GM19238 (cell line): Measurements from ENCODE around the gene C11orf91.
"Not testable (repeated sequence)": the region's sequence is repeated elsewhere in the genome, so short reads cannot be mapped to it uniquely, and the experiment has no call there.

Experiments
- DNase-seq: peaks from one replicate; pipeline ENCODE4 v3.0.0; 2011; ENCODE audit warnings: low spot score; ENCODE audit not compliant: insufficient read length

C11orf91 gene, protein sequence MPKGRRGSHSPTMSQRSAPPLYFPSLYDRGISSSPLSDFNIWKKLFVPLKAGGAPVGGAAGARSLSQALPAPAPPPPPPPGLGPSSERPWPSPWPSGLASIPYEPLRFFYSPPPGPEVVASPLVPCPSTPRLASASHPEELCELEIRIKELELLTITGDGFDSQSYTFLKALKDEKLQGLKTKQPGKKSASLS

GRCh38 chr11:33700502-33701271 lies at the start of gene C11orf91:
Gene C11orf91, minus strand, starts transcription at chr11:33700826. Its CDS starts 86 bp downstream, at chr11:33700740.
- DNase-seq, result peak; percentile 83

GRCh38 chr11:33747979-33748378 lies 47.4 kb upstream of the C11orf91 start:
- DNase-seq, result no peak

GRCh38 chr11:33743291-33743690 lies 42.7 kb upstream of the C11orf91 start:
- DNase-seq, result no peak

DNA sequence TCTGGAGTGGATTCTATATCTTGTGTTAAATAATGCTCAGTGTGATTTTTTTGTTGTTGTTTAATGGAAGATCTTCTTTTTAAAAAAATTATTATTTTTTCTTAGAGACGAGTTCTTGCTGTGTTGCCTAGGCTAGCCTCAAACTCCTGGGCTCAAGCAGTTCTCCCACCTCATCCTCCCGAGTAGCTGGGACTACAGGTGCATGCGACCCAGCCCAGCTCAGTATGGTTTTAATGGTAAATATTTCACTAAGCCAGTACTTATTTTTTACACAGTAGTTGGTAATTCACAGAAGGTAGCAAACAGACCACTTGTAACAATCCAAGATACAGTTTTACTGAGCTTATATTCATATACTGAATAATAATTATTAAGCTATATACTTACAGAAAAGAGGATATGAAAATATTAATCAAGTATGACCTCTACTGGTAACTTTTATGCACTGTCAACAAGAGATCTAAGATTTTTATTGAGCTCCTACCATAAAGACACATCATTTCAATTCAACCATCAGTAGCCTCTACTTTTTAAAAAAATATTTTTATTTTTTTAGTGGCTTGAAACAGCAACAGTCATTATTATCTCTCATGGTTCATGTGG lies 41.7 kb upstream of the C11orf91 start:
- DNase-seq, result no peak

- no peak for DNase-seq
These were observed 41.2 kb upstream of the C11orf91 start for GRCh38 chr11:33741806-33742205.

DNA sequence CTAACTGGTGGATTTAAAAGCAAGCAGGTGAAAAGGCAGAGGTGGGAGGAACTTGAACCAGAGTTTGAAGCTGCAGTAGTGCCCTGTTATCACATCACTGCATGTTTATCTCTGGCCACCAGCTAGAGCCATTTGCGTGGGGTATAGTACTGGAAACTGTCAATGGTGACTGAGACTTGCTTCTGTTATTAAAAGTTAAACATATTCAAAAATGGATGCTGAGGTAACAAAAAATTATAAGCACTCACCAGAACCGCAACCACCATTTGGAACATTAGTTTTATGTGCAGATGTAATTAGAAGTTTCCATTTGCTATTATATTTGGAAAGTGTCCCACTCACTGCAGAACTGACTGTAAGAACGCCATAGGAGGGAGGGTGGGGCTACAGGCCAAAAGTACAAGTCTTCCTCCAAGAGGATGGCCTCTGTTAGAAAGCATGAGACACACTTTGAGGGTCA lies 36.8 kb upstream of the C11orf91 start:
- no peak for DNase-seq

DNA sequence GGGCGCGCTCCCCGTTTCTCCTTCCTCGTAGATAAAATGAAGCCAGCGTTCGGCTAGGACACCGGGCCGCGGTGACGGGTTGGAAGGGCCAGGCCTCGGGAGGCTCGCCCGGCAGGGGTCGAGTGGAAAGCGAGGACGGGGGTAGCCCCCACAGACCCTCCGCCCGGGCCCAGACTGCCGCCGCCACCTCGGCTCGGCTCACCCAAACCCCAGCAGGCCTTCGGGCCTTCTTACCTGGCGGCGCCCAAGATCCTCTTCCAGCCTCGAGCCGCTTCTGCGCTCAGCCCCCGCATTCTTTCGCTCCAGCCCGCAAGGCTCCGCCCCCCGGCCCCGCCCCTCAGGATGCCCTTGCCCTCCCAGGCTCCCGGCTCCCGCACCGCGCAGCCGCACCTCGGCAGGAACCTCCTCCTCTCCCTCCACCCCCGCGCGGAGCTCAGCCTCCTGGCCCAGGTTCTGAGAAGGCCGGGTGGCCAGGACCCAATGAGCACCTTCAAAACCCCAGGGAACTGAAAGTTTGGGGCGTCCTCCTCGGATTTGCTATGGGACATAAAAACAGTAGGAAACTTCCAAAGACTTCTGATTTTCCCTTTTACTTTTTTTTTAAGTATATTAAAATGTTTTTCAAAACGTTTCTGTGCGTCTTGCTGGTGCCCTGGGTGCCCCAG lies 35.7 kb upstream of the C11orf91 start, which contains the start of gene CD59:
CD59 (minus strand) TSS at position 276 of the 665 bp plus-strand sequence. CDS start 13,978 bp downstream, outside the sequence.
- DNase-seq, result peak; percentile 66

GRCh38 chr11:33735271-33736147 lies 34.9 kb upstream of the C11orf91 start:
- DNase-seq, result peak; percentile 27

DNA sequence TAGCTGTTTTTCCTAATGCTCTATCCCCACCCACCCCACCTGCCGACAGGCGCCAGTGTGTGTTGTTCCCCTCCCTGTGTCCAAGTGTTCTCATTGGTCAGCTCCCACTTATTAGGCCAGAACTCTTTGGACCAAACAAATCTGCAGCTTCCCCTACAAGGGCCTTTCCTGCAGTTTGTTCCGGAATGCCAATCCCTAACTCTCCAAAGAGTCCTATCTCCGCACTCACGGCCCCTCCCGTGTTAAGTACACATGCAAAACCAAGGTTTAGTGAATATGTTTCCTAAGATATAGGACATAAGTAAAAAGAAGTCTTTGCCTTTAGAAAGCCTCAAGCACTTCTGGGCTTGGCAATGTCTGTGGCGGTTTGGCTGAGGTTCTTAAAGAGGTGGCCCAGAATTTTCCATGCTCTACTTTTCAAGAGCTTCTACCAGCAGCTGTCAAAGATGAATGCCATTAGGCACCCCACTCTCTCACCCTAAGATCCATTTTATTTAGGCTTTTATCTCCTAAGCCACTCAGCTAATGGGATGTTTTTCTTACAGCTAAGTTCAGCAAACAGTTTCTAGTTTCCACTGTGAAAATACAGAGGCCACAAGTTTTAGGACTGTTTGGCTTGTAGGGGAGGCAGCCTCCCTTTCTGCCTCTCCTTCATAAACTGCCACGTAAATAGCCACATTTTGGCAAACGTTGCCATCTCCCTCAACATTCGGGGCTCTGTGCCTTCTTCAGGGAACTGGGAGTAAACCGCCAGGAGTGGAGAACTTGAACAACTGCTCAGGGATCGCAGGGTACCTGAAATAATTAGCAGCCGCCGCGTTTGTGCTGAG lies 34.0 kb upstream of the C11orf91 start:
- no peak for DNase-seq

- no peak for DNase-seq
These were observed 33.4 kb upstream of the C11orf91 start for GRCh38 chr11:33733980-33734379.

DNA sequence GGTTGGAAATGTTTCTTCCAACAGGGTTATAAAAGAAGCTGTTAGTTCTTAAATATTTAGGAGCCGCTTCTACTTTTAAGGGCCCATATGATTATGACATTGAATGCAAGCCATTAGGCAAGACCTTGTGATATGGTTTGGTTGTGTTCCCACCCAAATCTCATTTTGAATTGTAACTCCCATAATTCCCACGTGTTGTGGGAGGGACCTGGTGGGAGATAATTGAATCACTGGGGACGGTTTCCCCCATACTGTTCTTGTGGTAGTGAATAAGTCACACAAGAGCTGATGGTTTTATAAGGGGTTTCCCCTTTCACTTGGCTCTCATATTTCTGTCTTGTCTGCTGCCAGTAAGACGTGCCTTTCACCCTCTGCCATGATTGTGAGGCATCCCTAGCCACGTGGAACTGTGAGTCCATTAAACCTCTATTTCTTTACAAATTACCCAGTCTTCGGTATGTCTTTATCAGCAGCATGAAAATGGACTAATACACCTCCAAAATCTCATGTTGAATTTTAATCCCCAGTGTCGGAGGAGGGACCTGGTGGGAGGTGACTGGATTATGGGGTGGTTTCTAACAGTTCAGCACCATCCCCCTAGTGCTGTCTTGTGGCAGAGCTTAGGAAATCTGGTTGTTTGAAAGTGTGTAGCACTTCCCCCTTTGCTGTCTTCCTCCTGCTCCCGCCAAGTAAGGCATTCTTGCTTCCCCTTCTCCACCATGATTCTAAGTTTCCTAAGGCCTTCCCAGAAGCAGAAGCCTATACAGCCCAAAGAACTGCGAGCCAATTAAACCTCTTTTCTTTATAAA lies 31.3 kb upstream of the C11orf91 start:
- no peak for DNase-seq

DNA sequence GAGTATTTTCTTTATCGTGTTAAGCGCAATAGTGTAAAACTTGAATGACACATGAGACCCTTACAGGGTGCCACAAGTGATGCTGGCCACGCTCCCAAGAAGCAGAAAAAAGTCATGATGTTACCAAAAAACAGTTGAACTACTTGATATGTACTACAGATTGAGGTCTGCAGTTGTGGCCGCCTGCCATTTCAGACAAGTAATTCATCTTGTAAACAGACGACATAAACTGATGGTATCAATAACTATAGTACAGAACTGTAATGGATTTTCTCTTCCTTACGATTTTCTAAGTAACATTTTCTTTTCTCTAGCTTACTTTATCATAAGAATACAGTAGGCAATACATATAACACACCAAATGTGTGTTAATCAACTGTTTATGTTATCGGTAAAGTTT lies 30.1 kb upstream of the C11orf91 start:
- no peak for DNase-seq

DNA sequence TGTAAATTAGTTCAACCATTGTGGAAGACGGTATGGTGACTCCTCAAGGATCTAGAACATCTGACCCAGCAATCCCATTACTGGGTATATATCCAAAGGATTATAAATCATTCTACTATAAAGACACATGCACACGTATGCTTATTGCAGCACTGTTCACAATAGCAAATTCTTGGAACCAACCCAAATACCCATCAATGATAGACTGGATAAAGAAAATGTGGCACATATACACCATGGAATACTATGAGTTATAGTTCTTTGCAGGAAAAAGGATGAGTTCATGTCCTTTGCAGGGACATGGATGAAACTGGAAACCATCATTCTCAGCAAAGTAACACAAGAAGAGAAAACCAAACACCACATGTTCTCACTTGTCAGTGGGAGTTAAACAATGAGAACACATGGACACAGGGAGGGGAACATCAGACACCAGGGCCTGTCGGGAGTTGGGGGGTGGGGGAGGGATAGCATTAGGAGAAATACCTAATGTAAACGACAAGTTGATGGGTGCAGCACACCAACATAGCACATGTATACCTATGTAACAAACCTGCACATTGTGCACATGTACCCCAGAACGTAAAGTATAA lies 28.5 kb upstream of the C11orf91 start:
- DNase-seq, result not testable (repeated sequence)

DNA sequence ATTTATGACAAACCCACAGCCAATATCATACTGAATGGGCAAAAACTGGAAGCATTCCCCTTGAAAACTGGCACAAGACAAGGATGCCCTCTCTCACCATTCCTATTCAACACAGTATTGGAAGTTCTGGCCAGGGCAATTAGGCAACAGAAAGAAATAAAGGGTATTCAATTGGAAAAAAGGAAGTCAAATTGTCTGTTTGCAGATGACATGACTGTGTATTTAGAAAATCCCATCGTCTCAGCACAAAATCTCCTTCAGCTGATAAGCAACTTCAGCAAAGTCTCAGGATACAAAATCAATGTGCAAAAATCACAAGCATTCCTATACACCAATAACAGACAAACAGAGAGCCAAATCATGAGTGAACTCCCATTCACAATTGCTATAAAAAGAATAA lies 26.9 kb upstream of the C11orf91 start:
- DNase-seq, result not testable (repeated sequence)

DNA sequence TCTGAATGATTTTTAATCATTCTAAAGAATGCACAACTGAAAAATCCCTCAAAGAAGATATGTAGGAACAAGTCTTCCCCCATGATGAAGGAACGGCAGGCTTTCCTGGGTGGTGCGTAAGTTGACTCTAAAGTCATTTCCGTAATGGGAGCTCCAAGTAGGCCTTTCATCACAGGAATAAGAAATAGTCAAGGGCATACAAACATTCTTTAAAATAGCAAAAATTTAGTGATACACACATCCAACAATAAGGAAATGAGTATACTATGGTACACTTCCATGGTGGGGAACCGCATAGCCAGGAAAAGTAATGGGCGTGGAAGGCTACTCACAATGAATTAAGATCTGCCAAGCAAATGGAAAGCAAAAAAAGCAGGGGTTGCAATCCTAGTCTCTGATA lies 24.9 kb upstream of the C11orf91 start:
- no peak for DNase-seq

- DNase-seq, result no peak
These were observed 24.0 kb upstream of the C11orf91 start for GRCh38 chr11:33724644-33725035.

- DNase-seq, result no peak
These were observed 22.7 kb upstream of the C11orf91 start for GRCh38 chr11:33723238-33723881.

- no peak for DNase-seq
These were observed 22.1 kb upstream of the C11orf91 start for GRCh38 chr11:33722590-33723234.
